OCI-LY1 (cell line): ENCODE data around the gene IL10RB.

ENCODE experiments used
- H2AFZ ChIP-seq: fragments of 200-600 bp; sonication (generic), shearing (Covaris generic); 2 replicates; pipeline ENCODE4 v1.6.0; 2014; ENCODE audit warnings: antibody characterized with exemption, mild to moderate bottlenecking, low read length
- H3F3A ChIP-seq: fragments of 200-600 bp; sonication (generic), shearing (Covaris generic); 2 replicates; pipeline ENCODE4 v1.6.0; 2014; ENCODE audit warnings: mild to moderate bottlenecking, antibody characterized with exemption, low read length, moderate library complexity; ENCODE audit not compliant: insufficient read depth
- H3K27ac ChIP-seq: fragments of 200-600 bp; sonication (generic); 2 replicates; pipeline ENCODE4 v1.5.1; 2014; ENCODE audit warnings: low read length, mixed run types, mild to moderate bottlenecking, low read depth; ENCODE audit not compliant: poor library complexity, severe bottlenecking
- H3K27me3 ChIP-seq: fragments of 200-600 bp; sonication (generic); 2 replicates; pipeline ENCODE4 v1.6.0; 2014; ENCODE audit warnings: antibody characterized with exemption, mild to moderate bottlenecking, low read length, moderate library complexity; ENCODE audit not compliant: insufficient read depth
- H3K36me3 ChIP-seq: fragments of 200-600 bp; sonication (generic); 2 replicates; pipeline ENCODE4 v1.6.1; 2014; ENCODE audit warnings: mild to moderate bottlenecking, antibody characterized with exemption, low read length, moderate library complexity, mixed read lengths; ENCODE audit not compliant: insufficient read depth
- H3K4me1 ChIP-seq: fragments of 200-600 bp; sonication (generic); 2 replicates; pipeline ENCODE4 v1.5.1; 2014; ENCODE audit warnings: mild to moderate bottlenecking, low read length, moderate library complexity; ENCODE audit not compliant: insufficient read depth, severe bottlenecking
- H3K4me2 ChIP-seq: fragments of 200-600 bp; sonication (generic), shearing (Covaris generic); 2 replicates; pipeline ENCODE4 v1.6.1; 2014; ENCODE audit warnings: low read length
- H3K4me3 ChIP-seq: fragments of 200-600 bp; sonication (generic); 2 replicates; pipeline ENCODE4 v1.5.1; 2014; ENCODE audit warnings: low read length, low read depth, mild to moderate bottlenecking, mixed read lengths; ENCODE audit not compliant: poor library complexity, severe bottlenecking
- H3K79me2 ChIP-seq: fragments of 200-600 bp; shearing (Covaris generic); 2 replicates; pipeline ENCODE4 v1.6.1; 2016; ENCODE audit warnings: mixed run types, low read length, mixed read lengths; ENCODE audit not compliant: insufficient read depth
- H3K9ac ChIP-seq: fragments of 200-600 bp; sonication (generic), shearing (Covaris generic); 2 replicates; pipeline ENCODE4 v1.6.1; 2014; ENCODE audit warnings: mild to moderate bottlenecking, low read length, mixed read lengths
- H3K9me2 ChIP-seq: fragments of 200-600 bp; sonication (generic), shearing (Covaris generic); 2 replicates; pipeline ENCODE4 v1.6.1; 2014; ENCODE audit warnings: low read depth, mild to moderate bottlenecking, low read length, mixed read lengths
- H3K9me3 ChIP-seq: fragments of 200-600 bp; shearing (Covaris generic); 2 replicates; pipeline ENCODE4 v1.6.1; 2014; ENCODE audit warnings: low read length, mixed read lengths
- H4K20me1 ChIP-seq: fragments of 200-600 bp; sonication (generic), shearing (Covaris generic); 2 replicates; pipeline ENCODE4 v1.6.0; 2016; ENCODE audit warnings: mild to moderate bottlenecking, low read length; ENCODE audit not compliant: insufficient read depth
- CTCF ChIP-seq: fragments of 200-600 bp; sonication (generic), shearing (Covaris generic); IDR thresholded peaks from 2 replicates; pipeline ENCODE4 v1.5.1; 2017; ENCODE audit warnings: mild to moderate bottlenecking, antibody characterized with exemption, low read length, moderate library complexity, mixed read lengths
- EZH2 ChIP-seq: fragments of 200-600 bp; sonication (generic), shearing (Covaris generic); IDR thresholded peaks from 2 replicates; pipeline ENCODE4 v1.8.0; 2017; ENCODE audit warnings: borderline replicate concordance, mixed run types, mild to moderate bottlenecking, antibody characterized with exemption, low read length, moderate library complexity, mixed read lengths

The IL10RB gene

GRCh38 chr21:33305938-33306337, 39.8 kb downstream of the IL10RB start:
- Histone ChIP-seq H3K27ac (peak overlapping the region; percentile 96), H3K79me2 (no peaks in the 10 kb centered on the region), H3K36me3 (0 out of 2 replicates have a peak, but pooled peaks cover 4% of the 10 kb centered on the region), H3K9me2 (no peaks in the 10 kb centered on the region), H2AFZ (no peak overlapping the region), H4K20me1 (no peaks in the 10 kb centered on the region), H3K4me1 (peaks cover 89% of the 10 kb centered on the region), H3F3A (peaks cover 10% of the 10 kb centered on the region), H3K4me3 (no peak overlapping the region), H3K4me2 (no peak overlapping the region), H3K9ac (no peak overlapping the region), H3K9me3 (peaks cover 7% of the 10 kb centered on the region; the same call in 1 of the 2 replicates), H3K27me3 (no peaks in the 10 kb centered on the region)
- no peak for TF ChIP-seq CTCF
- no peak for TF ChIP-seq EZH2

- Histone ChIP-seq H3K27me3 (no peaks in the 10 kb centered on the region), H3K4me3 (no peak overlapping the region), H2AFZ (no peak overlapping the region), H3K79me2 (no peaks in the 10 kb centered on the region), H4K20me1 (no peaks in the 10 kb centered on the region), H3F3A (peaks cover 10% of the 10 kb centered on the region), H3K4me1 (peaks cover 71% of the 10 kb centered on the region), H3K36me3 (peaks cover 4% of the 10 kb centered on the region; the same call in 1 of the 2 replicates), H3K9me2 (no peaks in the 10 kb centered on the region), H3K9ac (peak overlapping the region; percentile 39), H3K9me3 (peaks cover 7% of the 10 kb centered on the region; the same call in 1 of the 2 replicates), H3K4me2 (peak overlapping the region; percentile 48), H3K27ac (peak overlapping the region; percentile 96)
- TF ChIP-seq CTCF, result peak; percentile 55; the same call in 1 of the 2 replicates
- no peak for TF ChIP-seq EZH2
Measured at GRCh38 chr21:33308586-33309490, 42.7 kb downstream of the IL10RB start.

GRCh38 chr21:33309778-33310177, 43.6 kb downstream of the IL10RB start:
- H3K4me3 ChIP-seq, result no peak overlapping the region
- peaks cover 62% of the 10 kb centered on the region for H3K4me1 ChIP-seq

More at GRCh38 chr21:33309778-33310177, 43.6 kb downstream of the IL10RB start:
- no peak overlapping the region for H2AFZ ChIP-seq
- no peaks in the 10 kb centered on the region for H3K79me2 ChIP-seq
- peak overlapping the region; percentile 96 for H3K27ac ChIP-seq
- H3K27me3 ChIP-seq, result no peaks in the 10 kb centered on the region
- H3K4me2 ChIP-seq, result peak overlapping the region; percentile 48; the same call in 1 of the 2 replicates
- H3K36me3 ChIP-seq, result peaks cover 4% of the 10 kb centered on the region; the same call in 1 of the 2 replicates
- no peaks in the 10 kb centered on the region for H3K9me2 ChIP-seq
- TF ChIP-seq CTCF (no peak), EZH2 (no peak)
- H3K9ac ChIP-seq, result peak overlapping the region; percentile 16; the same call in 1 of the 2 replicates
- peaks cover 10% of the 10 kb centered on the region for H3F3A ChIP-seq
- H4K20me1 ChIP-seq, result no peaks in the 10 kb centered on the region
- peaks cover 14% of the 10 kb centered on the region; the same call in 1 of the 2 replicates for H3K9me3 ChIP-seq
